ENCODE results near the gene NTRK2.

GRCh38 chr9:84875193-84875592, 205.7 kb downstream of the NTRK2 start:
- TF ChIP-seq POLR2AphosphoS5 (IDR thresholded peaks at IDR 0.05; ENCODE audit: low read depth) (no peak), CTCF (conservative IDR thresholded peaks at IDR 0.05; ENCODE audit: low read depth in 2 of 2) (no peak), NANOG (IDR thresholded peaks at IDR 0.05; ENCODE audit: borderline replicate concordance) (no peak), EZH2 (IDR thresholded peaks at IDR 0.05; ENCODE audit: low read depth, unreplicated experiment) (no peak), EZH2phosphoT487 (IDR thresholded peaks at IDR 0.05; ENCODE audit: unreplicated experiment) (no peak), JUNB (IDR thresholded peaks at IDR 0.05; ENCODE audit: unreplicated experiment) (no peak), ZNF114 (CRISPR knock-in tag; IDR thresholded peaks at IDR 0.05) (no peak), ETS1 (IDR thresholded peaks at IDR 0.05) (no peak), REST (IDR thresholded peaks at IDR 0.05; ENCODE audit: unreplicated experiment) (no peak), CREB1 (CRISPR knock-in tag; IDR thresholded peaks at IDR 0.05; ENCODE audit: low read depth) (no peak), STAT1 (IDR thresholded peaks at IDR 0.05; ENCODE audit: unreplicated experiment) (no peak)

Measured in GM23338 (cell line).